ENCODE measurements around the gene BCAS1.
A peak's percentile ranks its signal among the peaks of the same experiment; 100 is the strongest.

The BCAS1 gene

GRCh38 chr20:53898556-53898931, 171.8 kb downstream of the BCAS1 start:
- no peak overlapping the region for H3K27ac Mint-ChIP-seq
- peaks cover 3% of the 10 kb centered on the region for H3K27me3 Mint-ChIP-seq (ENCODE audit: low read depth, poor library complexity)
- no peaks in the 10 kb centered on the region for H3K9me3 Mint-ChIP-seq
- H3K36me3 Mint-ChIP-seq (ENCODE audit: low read depth) = no peaks in the 10 kb centered on the region
- no peak for DNase-seq
- H3K4me3 Mint-ChIP-seq = no peak overlapping the region
- H3K4me1 Mint-ChIP-seq = peaks cover 46% of the 10 kb centered on the region
- no peak for TF ChIP-seq CTCF (IDR thresholded peaks at IDR 0.05)

- H3K27me3 Mint-ChIP-seq (ENCODE audit: low read depth, poor library complexity) = peaks cover 3% of the 10 kb centered on the region
- H3K4me1 Mint-ChIP-seq = peaks cover 51% of the 10 kb centered on the region
- H3K27ac Mint-ChIP-seq = peak overlapping the region; percentile 26
- DNase-seq = no peak
- TF ChIP-seq CTCF (IDR thresholded peaks at IDR 0.05) = no peak
- no peaks in the 10 kb centered on the region for H3K9me3 Mint-ChIP-seq
- no peaks in the 10 kb centered on the region for H3K36me3 Mint-ChIP-seq (ENCODE audit: low read depth)
- no peak overlapping the region for H3K4me3 Mint-ChIP-seq
These were observed 172.4 kb downstream of the BCAS1 start for GRCh38 chr20:53897884-53898555.

- no peaks in the 10 kb centered on the region for H3K36me3 Mint-ChIP-seq (ENCODE audit: low read depth)
- H3K27ac Mint-ChIP-seq = no peak overlapping the region
- H3K9me3 Mint-ChIP-seq = peaks cover 6% of the 10 kb centered on the region
- no peak overlapping the region for H3K4me3 Mint-ChIP-seq
- peaks cover 46% of the 10 kb centered on the region for H3K4me1 Mint-ChIP-seq
- no peak for TF ChIP-seq CTCF (IDR thresholded peaks at IDR 0.05)
- DNase-seq = no peak
- H3K27me3 Mint-ChIP-seq (ENCODE audit: low read depth, poor library complexity) = no peaks in the 10 kb centered on the region
These were observed 173.7 kb downstream of the BCAS1 start for GRCh38 chr20:53896647-53897046.

GRCh38 chr20:53896041-53896440, 174.4 kb downstream of the BCAS1 start:
- Mint-ChIP-seq H3K27ac (no peak overlapping the region), H3K4me3 (no peak overlapping the region), H3K36me3 (ENCODE audit: low read depth) (no peaks in the 10 kb centered on the region), H3K27me3 (ENCODE audit: low read depth, poor library complexity) (no peaks in the 10 kb centered on the region), H3K9me3 (peaks cover 12% of the 10 kb centered on the region), H3K4me1 (peaks cover 40% of the 10 kb centered on the region)
- TF ChIP-seq CTCF (IDR thresholded peaks at IDR 0.05) = no peak
- DNase-seq = no peak

- no peak for DNase-seq
These were observed 175.0 kb downstream of the BCAS1 start for GRCh38 chr20:53895385-53895755.

More at GRCh38 chr20:53895385-53895755, 175.0 kb downstream of the BCAS1 start:
- peaks cover 33% of the 10 kb centered on the region for H3K4me1 Mint-ChIP-seq
- TF ChIP-seq CTCF (IDR thresholded peaks at IDR 0.05) = no peak
- H3K4me3 Mint-ChIP-seq = no peak overlapping the region
- H3K27ac Mint-ChIP-seq = no peak overlapping the region
- peaks cover 15% of the 10 kb centered on the region for H3K9me3 Mint-ChIP-seq
- H3K36me3 Mint-ChIP-seq (ENCODE audit: low read depth) = no peaks in the 10 kb centered on the region
- H3K27me3 Mint-ChIP-seq (ENCODE audit: low read depth, poor library complexity) = no peaks in the 10 kb centered on the region
